GM19438 (cell line): Measurements from ENCODE around the gene TBX2.

Experiments used
- ATAC-seq: cut with Tn5 transposase; IDR thresholded peaks from one replicate; pipeline ENCODE4 v1.9.1; 2021; ENCODE audit warnings: low read depth; ENCODE audit not compliant: unreplicated experiment

Gene TBX2

GRCh38 chr17:61411261-61412142 lies 11.9 kb downstream of the TBX2 start:
- peak; percentile 24 for ATAC-seq

DNA sequence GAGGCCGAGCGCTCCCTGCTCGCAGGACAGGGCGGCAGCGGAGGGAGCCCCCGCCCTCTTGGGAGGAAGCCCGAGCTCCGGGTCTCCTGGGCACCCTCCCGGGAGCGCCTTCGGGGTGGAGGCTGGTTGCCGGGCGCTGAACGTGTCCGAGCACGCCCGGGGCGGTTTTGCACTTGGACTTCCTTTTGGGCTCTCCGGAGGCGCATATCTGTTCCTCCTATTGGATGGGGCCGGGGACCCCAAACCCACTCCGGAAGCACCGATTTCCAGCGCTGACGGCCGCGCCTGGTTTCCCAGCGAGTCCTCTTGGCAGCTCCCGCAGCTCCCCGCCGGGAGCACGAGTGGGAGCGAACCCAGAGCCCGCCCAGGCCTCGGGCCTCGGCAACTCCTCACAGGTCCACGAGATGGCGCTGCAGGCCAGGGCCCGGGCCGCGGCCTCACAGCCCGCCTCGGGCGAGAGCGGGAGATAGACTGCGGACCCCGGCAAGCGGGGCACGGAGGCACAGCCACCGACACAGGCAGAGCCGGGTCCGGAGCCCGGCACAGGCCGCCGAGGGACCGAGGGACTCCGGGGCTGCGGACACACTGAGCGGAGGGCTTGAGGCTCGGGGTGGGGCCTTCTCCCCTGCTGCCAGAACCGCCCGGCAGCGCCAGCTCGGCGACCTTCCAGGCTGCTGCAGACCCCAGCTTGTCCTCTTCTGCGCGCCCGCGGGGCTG lies 12.7 kb downstream of the TBX2 start:
- peak; percentile 40 for ATAC-seq

DNA sequence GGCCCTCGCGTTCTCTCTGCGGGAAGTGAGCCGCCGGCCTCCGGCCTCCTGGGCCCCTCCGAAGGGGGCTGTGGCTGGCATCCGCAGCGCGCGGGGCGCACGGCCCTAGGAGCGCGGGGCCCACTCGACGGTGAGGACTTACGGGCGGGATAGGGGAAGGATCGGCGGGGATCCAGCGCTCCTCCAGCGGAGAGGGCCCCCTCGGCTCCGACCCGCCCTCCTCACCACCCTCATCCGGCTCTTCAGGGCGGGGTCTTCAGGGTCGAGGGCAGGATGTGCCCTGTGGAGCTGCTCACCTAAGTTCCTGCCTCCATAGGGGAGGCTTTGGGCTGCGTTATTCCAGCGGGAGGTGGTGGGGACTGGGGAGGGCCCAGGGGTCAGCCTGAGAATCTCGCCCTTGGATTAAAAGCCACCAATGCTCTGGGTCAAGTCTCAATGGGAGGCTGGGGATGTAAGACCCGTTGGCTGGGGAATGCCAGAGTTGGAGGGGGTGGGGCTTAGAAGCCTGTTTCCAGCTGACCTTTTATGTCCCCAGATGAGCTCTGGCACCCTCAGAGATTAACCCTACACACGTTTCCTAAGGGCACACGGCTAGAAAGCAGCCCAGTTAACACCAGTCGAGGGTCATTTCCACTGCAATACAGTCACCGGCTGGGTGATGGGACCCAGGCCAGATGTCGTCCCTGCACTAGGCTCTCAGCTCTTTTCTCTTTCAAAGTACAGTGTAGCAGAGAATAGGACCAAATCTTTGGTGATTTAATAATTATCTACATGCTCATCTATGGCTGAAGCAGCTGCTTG lies 13.4 kb downstream of the TBX2 start:
- no peak for ATAC-seq

- ATAC-seq = no peak
Measured at GRCh38 chr17:61413661-61414126, 14.1 kb downstream of the TBX2 start.

DNA sequence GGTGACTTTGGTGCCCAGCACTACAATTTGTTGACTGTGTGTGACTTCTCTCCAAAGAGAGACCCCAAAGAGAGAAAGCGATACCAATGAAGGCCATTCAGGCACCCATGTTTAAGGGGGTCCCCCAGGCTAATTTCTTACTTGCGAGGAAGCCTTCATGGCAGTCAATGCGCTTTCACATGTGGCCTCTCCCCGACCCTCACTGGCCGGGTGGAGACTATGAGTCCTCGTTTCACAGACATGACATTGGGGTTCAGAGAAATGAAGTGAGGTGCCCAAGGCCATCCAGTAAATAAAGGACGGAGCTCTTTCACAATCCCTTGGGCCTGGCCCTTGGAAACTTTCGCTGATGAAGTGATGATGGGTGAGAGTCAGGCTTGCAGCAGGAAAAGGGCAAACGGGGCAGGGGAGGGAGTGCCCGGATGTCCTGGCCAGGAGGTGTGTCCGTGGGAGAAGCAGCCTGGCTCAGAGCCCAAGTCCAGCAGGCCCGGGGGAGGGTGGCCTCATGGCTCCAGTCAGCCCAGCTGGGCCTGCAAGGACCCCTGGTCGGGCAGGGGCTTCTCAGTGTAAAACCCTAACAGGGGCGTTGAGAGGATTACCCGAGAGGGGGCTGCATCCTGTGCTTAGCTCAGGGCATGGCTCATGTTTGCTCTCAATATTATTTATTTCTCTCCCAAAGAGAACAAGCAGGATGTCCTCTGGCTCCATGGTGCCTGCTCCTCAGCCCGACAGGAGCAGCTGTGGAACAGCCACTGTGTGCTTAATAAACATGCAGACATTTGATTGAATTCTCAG lies 14.7 kb downstream of the TBX2 start:
- no peak for ATAC-seq

- ATAC-seq = no peak
Measured at GRCh38 chr17:61414936-61415251, 15.3 kb downstream of the TBX2 start.

DNA sequence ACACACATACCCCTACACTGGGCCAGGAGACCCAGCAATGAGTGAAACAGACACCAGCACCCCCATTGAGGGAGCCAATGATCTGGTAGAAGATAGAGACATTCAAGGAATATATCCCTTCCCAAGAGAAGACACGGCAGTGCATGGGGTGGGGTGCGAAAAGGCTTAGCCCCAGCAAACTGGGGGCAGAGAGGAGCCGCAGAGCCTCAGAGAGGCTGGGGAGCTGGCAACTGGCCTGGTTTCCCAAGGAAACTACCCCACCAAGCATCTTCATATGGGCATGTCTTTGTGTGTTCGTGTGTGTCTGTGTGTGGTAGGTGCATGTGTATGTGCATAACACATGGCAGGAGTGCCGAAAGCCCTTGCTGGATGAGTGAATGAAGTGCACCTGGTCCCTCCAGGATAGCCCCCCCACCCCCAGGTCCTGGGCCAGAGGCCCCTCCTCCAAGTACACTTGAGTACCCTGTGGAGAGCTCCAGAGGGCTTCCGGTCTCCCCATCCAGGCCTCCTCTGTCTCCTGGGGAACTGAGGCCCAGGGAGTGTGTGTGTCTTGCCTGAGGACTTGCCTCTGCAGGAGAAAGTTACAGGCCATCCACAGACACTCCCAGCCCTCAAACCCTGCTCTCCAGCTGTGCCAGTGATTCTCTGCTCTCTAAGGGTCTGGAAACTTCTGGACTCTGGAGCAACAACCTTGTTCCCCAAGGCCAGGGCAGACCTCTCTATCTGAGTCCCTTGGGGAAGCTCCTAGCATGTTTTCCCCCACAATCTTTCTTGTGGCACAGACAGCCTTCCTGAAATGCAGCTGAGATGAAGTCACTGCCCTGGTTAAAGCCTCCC lies 15.9 kb downstream of the TBX2 start:
- no peak for ATAC-seq

- no peak for ATAC-seq
Measured at GRCh38 chr17:61416211-61416539, 16.5 kb downstream of the TBX2 start.

DNA sequence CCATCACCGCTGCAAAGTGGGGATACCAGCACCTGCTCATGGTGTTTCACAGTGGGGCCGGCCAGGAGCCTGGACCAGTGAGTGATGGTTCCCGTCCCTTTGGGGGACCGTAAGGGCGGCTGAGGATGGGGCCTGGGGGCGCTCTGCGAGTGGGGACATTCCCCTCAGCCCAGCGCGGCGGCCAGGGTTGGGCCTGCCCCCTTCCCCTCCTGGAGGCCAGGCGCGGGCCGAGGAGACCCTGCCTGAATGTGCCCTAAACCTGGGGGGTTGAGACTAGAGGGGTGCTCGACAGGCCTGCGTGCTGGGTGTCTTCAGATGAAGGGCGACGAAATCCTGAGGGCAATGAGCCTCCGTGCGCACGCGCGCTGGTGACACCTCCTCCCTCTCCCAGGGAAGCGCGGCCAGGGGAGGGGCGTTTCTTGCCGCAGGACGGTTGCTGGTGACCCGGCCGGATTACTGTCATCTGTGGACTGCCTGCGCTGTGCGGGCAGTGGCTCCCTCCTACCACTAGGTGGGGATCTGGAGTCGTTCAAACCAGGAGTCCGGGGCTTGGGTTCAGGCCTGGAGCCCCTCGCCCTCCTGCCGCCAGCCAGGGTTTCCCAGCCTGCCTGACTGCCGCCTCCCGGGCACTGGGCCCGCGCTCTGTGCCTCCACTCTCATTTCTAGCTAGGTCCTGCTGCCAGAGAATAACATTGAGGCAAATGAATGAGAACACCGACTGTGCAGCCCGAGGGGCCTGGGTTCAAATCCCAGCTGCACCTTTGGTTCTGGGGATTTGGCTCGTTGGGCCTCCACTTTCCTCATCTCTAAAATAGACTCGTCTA lies 17.1 kb downstream of the TBX2 start:
- no peak for ATAC-seq

GRCh38 chr17:61418449-61418848 lies 18.8 kb downstream of the TBX2 start:
- no peak for ATAC-seq

DNA sequence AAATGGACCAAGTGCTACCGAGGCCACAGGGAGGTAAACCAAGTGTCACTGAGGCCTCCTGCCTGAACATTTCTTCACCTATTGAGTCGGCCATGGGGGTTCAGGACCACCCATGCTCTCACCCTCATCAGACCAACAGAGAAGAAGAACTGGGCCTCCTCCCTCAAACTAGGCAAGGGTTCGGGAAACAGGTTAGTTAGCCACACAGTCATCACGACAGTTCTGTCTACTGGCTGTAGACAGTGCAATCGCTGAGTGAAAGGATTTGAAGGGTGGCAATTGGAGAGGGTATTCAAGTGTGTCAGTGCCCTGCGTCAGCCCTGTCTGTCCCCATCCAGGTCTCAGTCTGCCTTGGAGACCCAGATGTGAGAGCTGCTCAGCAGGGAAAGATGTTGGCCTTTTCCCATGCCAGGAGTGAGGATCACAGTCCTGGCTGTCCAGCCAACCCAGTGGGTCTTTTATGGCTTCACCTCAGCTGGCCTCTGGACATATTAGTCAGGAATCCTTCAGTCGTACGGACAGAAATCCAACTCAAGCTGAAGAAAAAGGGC lies 19.9 kb downstream of the TBX2 start:
- ATAC-seq = no peak

- no peak for ATAC-seq
Measured at GRCh38 chr17:61420052-61420451, 20.4 kb downstream of the TBX2 start.

DNA sequence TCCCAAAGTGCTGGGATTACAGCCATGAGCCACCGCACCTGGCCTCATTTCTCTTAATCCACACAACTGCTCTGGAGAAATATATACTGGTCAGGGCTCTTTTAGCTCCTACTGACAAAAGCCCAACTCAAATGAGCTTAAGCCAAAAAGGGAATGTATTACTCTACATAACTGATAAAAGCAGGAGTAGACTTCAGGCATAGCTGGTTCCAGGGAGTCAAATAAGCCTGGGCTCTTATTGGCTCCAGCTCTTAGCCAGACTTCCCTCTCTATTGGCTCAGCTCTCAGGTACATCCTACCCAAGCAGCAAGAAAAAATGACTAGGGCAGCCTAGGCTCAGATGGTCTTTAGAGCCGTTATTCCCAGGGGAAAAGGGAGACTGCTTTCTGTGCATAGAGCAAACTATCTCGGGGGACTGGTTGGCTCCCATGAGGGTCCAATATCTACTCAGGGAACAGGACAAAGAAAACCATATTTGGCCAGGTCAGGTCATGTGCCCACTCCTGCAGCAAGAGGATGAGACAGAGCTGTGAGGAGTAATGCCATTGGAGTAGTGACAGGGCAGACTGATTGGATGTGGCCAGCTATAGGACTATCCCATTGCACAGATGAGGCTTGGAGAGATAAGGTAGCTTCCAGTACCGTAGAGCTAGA lies 21.2 kb downstream of the TBX2 start:
- ATAC-seq = no peak

GRCh38 chr17:61421460-61421859 lies 21.8 kb downstream of the TBX2 start:
- no peak for ATAC-seq

- ATAC-seq = no peak
Measured at GRCh38 chr17:61422116-61422799, 22.6 kb downstream of the TBX2 start.

GRCh38 chr17:61422869-61423268 lies 23.2 kb downstream of the TBX2 start:
- ATAC-seq = no peak

GRCh38 chr17:61423967-61424649 lies 24.5 kb downstream of the TBX2 start:
- no peak for ATAC-seq
